ENCODE measurements around the gene ITPR2.
"Not testable (repeated sequence)": the region's sequence is repeated elsewhere in the genome, so short reads cannot be mapped to it uniquely, and the experiment has no call there.

Gene ITPR2

GRCh38 chr12:26688344-26688904 lies 144.6 kb downstream of the ITPR2 start:
- no peak for FAIRE-seq
- DNase-seq (ENCODE audit: insufficient read length, low spot score) = no peak

- no peak for DNase-seq (ENCODE audit: insufficient read length, low spot score)
- FAIRE-seq = no peak
These were observed 146.6 kb downstream of the ITPR2 start for GRCh38 chr12:26686408-26686807.

- FAIRE-seq (no peak), DNase-seq (ENCODE audit: insufficient read length, low spot score) (no peak)
These were observed 148.9 kb downstream of the ITPR2 start for GRCh38 chr12:26684101-26684500.

- DNase-seq (ENCODE audit: insufficient read length, low spot score) (no peak), FAIRE-seq (peak; percentile 67)
These were observed 149.6 kb downstream of the ITPR2 start for GRCh38 chr12:26683443-26683842.

GRCh38 chr12:26680727-26681455 lies 152.1 kb downstream of the ITPR2 start:
- FAIRE-seq = no peak
- no peak for DNase-seq (ENCODE audit: insufficient read length, low spot score)

- DNase-seq (ENCODE audit: insufficient read length, low spot score) (no peak), FAIRE-seq (no peak)
These were observed 154.0 kb downstream of the ITPR2 start for GRCh38 chr12:26678697-26679660.

- not testable (repeated sequence) for DNase-seq (ENCODE audit: insufficient read length, low spot score); FAIRE-seq
These were observed 161.5 kb downstream of the ITPR2 start for GRCh38 chr12:26671487-26671886.

GRCh38 chr12:26668847-26669246 lies 164.1 kb downstream of the ITPR2 start:
- DNase-seq (ENCODE audit: insufficient read length, low spot score) = no peak
- FAIRE-seq = no peak

- FAIRE-seq (no peak), DNase-seq (ENCODE audit: insufficient read length, low spot score) (no peak)
These were observed 164.8 kb downstream of the ITPR2 start for GRCh38 chr12:26668230-26668629.

- no peak for FAIRE-seq
- no peak for DNase-seq (ENCODE audit: insufficient read length, low spot score)
These were observed 166.7 kb downstream of the ITPR2 start for GRCh38 chr12:26666286-26666685.

- no peak for FAIRE-seq
These were observed 171.6 kb downstream of the ITPR2 start for GRCh38 chr12:26661399-26661798.

GRCh38 chr12:26659930-26660329 lies 173.1 kb downstream of the ITPR2 start:
- DNase-seq (ENCODE audit: insufficient read length, low spot score) = no peak
- no peak for FAIRE-seq

More at GRCh38 chr12:26661399-26661798, 171.6 kb downstream of the ITPR2 start:
- DNase-seq (ENCODE audit: insufficient read length, low spot score) = no peak

- no peak for DNase-seq (ENCODE audit: insufficient read length, low spot score)
- no peak for FAIRE-seq
These were observed 174.0 kb downstream of the ITPR2 start for GRCh38 chr12:26658991-26659390.

- DNase-seq (ENCODE audit: insufficient read length, low spot score) (no peak), FAIRE-seq (peak; percentile 55)
These were observed 178.4 kb downstream of the ITPR2 start for GRCh38 chr12:26654623-26655022.

- peak; percentile 64 for FAIRE-seq
- peak; percentile 81 for DNase-seq (ENCODE audit: insufficient read length, low spot score)
These were observed 181.3 kb downstream of the ITPR2 start for GRCh38 chr12:26651566-26652188.

GRCh38 chr12:26651036-26651435 lies 182.0 kb downstream of the ITPR2 start:
- FAIRE-seq (no peak), DNase-seq (ENCODE audit: insufficient read length, low spot score) (no peak)

GRCh38 chr12:26648999-26649398 lies 184.0 kb downstream of the ITPR2 start:
- FAIRE-seq = peak; percentile 79
- no peak for DNase-seq (ENCODE audit: insufficient read length, low spot score)

GRCh38 chr12:26648584-26648983 lies 184.4 kb downstream of the ITPR2 start:
- DNase-seq (ENCODE audit: insufficient read length, low spot score) = peak; percentile 57

GRCh38 chr12:26648066-26648465 lies 184.9 kb downstream of the ITPR2 start:
- no peak for FAIRE-seq
- DNase-seq (ENCODE audit: insufficient read length, low spot score) = no peak

More at GRCh38 chr12:26648584-26648983, 184.4 kb downstream of the ITPR2 start:
- no peak for FAIRE-seq

- DNase-seq (ENCODE audit: insufficient read length, low spot score) = no peak
- peak; percentile 80 for FAIRE-seq
These were observed 185.9 kb downstream of the ITPR2 start for GRCh38 chr12:26647088-26647487.

GRCh38 chr12:26646571-26646970 lies 186.4 kb downstream of the ITPR2 start:
- DNase-seq (ENCODE audit: insufficient read length, low spot score) (no peak), FAIRE-seq (no peak)
